Endothelial cell (in vitro differentiated cells): Measurements from ENCODE around the gene GPR68. TPM values are rescaled to one million over a fixed set of nuclear protein-coding genes. Genes with fewer than 3 reads are reported as not detected.

Source experiments
- DNase-seq: peaks from one replicate; pipeline ENCODE4 v3.0.0; 2021; ENCODE audit warnings: low spot score
- H3K27ac Mint-ChIP-seq: one replicate; pipeline ENCODE4 v1.8.0; 2021; ENCODE audit warnings: mixed read lengths, inconsistent platforms; ENCODE audit not compliant: unreplicated experiment
- H3K27me3 Mint-ChIP-seq: one replicate; pipeline ENCODE4 v1.8.0; 2021; ENCODE audit warnings: mild to moderate bottlenecking, moderate library complexity, mixed read lengths, inconsistent platforms; ENCODE audit not compliant: unreplicated experiment
- H3K36me3 Mint-ChIP-seq: one replicate; pipeline ENCODE4 v1.8.0; 2021; ENCODE audit warnings: mild to moderate bottlenecking, low read depth, mixed read lengths, inconsistent platforms; ENCODE audit not compliant: unreplicated experiment
- H3K4me1 Mint-ChIP-seq: one replicate; pipeline ENCODE4 v1.8.0; 2021; ENCODE audit warnings: mild to moderate bottlenecking, mixed read lengths, inconsistent platforms; ENCODE audit not compliant: unreplicated experiment
- H3K4me3 Mint-ChIP-seq: one replicate; pipeline ENCODE4 v1.8.0; 2021; ENCODE audit warnings: mild to moderate bottlenecking, mixed read lengths, inconsistent platforms; ENCODE audit not compliant: unreplicated experiment
- H3K9me3 Mint-ChIP-seq: one replicate; pipeline ENCODE4 v1.8.0; 2021; ENCODE audit warnings: mixed read lengths, inconsistent platforms; ENCODE audit not compliant: unreplicated experiment
- CTCF ChIP-seq: fragments of 200-600 bp; sonication (generic); IDR thresholded peaks from one replicate; pipeline ENCODE4 v1.5.0; 2021; ENCODE audit warnings: antibody characterized with exemption; ENCODE audit not compliant: unreplicated experiment
- total RNA-seq: library from RNA; stranded (reverse); fragmentation: NEBNext Ultra II Directional; extraction: Animal tissue kit (Norgen Biotek cat#: 25700); gene quantifications from one replicate; pipeline ENCODE4 v1.2.1, GENCODE V29; 2021; ENCODE audit not compliant: unreplicated experiment

Gene GPR68
- total RNA-seq, 1 donor from 2014 or later, result 5.4 TPM

- peaks cover 25% of the 10 kb centered on the region for H3K36me3 Mint-ChIP-seq
These were observed 39.8 kb upstream of the GPR68 start for GRCh38 chr14:91284146-91284790.

GRCh38 chr14:91283666-91284065 is 39.2 kb upstream of the GPR68 start:
- DNase-seq, result no peak
- Mint-ChIP-seq H3K27me3 (no peaks in the 10 kb centered on the region), H3K9me3 (no peaks in the 10 kb centered on the region), H3K27ac (no peak overlapping the region), H3K4me1 (peaks cover 5% of the 10 kb centered on the region), H3K4me3 (no peak overlapping the region), H3K36me3 (peaks cover 26% of the 10 kb centered on the region)
- TF ChIP-seq CTCF, result no peak

More at GRCh38 chr14:91284146-91284790, 39.8 kb upstream of the GPR68 start:
- Mint-ChIP-seq H3K4me3 (no peak overlapping the region), H3K27me3 (no peaks in the 10 kb centered on the region), H3K27ac (no peak overlapping the region), H3K4me1 (peaks cover 5% of the 10 kb centered on the region), H3K9me3 (no peaks in the 10 kb centered on the region)
- DNase-seq, result no peak
- TF ChIP-seq CTCF, result no peak

GRCh38 chr14:91282954-91283645 is 38.6 kb upstream of the GPR68 start:
- Mint-ChIP-seq H3K36me3 (peaks cover 22% of the 10 kb centered on the region), H3K27me3 (no peaks in the 10 kb centered on the region), H3K9me3 (no peaks in the 10 kb centered on the region), H3K27ac (no peak overlapping the region), H3K4me3 (no peak overlapping the region), H3K4me1 (peaks cover 5% of the 10 kb centered on the region)
- TF ChIP-seq CTCF, result no peak
- DNase-seq, result no peak

GRCh38 chr14:91281346-91281745 is 36.8 kb upstream of the GPR68 start:
- no peak for DNase-seq
- Mint-ChIP-seq H3K36me3 (peaks cover 17% of the 10 kb centered on the region), H3K4me1 (peaks cover 5% of the 10 kb centered on the region)

More at GRCh38 chr14:91281346-91281745, 36.8 kb upstream of the GPR68 start:
- Mint-ChIP-seq H3K4me3 (peak overlapping the region; percentile 51), H3K9me3 (no peaks in the 10 kb centered on the region), H3K27me3 (no peaks in the 10 kb centered on the region), H3K27ac (peak overlapping the region; percentile 52)
- TF ChIP-seq CTCF, result no peak
